Measurements from ENCODE around the gene FAM168A.
A peak's percentile ranks its signal among the peaks of the same experiment; 100 is the strongest.

FAM168A gene

DNA sequence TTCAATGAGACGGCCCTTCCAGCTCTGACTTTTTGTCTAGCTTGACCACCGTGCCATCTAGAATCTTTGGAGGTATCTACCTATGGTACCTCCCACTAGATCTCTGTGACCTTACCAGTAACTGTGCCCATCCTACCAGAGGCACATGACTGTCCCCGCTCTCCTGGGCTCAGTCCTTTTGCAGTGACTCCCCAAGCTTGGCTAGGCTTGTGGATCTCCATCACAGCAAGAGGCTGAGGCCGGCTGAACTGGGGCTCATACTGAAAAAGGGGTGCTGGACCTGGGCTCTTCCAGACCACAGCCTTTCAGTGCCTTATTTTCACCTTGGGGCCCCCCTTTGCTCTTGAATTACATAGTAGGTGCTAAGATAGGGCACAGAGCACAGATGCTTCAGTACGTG lies 194.4 kb downstream of the FAM168A start:
- Histone ChIP-seq H4K20me1 (ENCODE audit: control insufficient read depth, insufficient read depth, low read depth, low read length) (no peaks in the 10 kb centered on the region), H3K27ac (ENCODE audit: low read depth, low read length) (no peak overlapping the region), H3K4me1 (ENCODE audit: control insufficient read depth, low read length) (no peaks in the 10 kb centered on the region), H3K9me2 (replicated peaks; ENCODE audit: control insufficient read depth, low read length) (no peaks in the 10 kb centered on the region), H3K27me3 (ENCODE audit: control insufficient read depth, low read length) (no peaks in the 10 kb centered on the region), H3F3A (ENCODE audit: control insufficient read depth, insufficient read depth) (peaks cover 4% of the 10 kb centered on the region; the same call in 1 of the 2 replicates), H3K36me3 (ENCODE audit: control insufficient read depth, low read length) (peaks cover 30% of the 10 kb centered on the region), H3K79me2 (ENCODE audit: control insufficient read depth, low read length) (no peaks in the 10 kb centered on the region), H3K9me3 (ENCODE audit: control insufficient read depth, insufficient read depth, low read length) (no peaks in the 10 kb centered on the region), H3K4me3 (ENCODE audit: low read length) (no peak overlapping the region), H3K4me2 (ENCODE audit: low read length) (no peak overlapping the region)
- TF ChIP-seq, protein P1, sequence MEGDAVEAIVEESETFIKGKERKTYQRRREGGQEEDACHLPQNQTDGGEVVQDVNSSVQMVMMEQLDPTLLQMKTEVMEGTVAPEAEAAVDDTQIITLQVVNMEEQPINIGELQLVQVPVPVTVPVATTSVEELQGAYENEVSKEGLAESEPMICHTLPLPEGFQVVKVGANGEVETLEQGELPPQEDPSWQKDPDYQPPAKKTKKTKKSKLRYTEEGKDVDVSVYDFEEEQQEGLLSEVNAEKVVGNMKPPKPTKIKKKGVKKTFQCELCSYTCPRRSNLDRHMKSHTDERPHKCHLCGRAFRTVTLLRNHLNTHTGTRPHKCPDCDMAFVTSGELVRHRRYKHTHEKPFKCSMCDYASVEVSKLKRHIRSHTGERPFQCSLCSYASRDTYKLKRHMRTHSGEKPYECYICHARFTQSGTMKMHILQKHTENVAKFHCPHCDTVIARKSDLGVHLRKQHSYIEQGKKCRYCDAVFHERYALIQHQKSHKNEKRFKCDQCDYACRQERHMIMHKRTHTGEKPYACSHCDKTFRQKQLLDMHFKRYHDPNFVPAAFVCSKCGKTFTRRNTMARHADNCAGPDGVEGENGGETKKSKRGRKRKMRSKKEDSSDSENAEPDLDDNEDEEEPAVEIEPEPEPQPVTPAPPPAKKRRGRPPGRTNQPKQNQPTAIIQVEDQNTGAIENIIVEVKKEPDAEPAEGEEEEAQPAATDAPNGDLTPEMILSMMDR (IDR thresholded peaks at IDR 0.05; ENCODE audit: low read depth, low read length, poor library complexity, severe bottlenecking), result no peak
- no peak for TF ChIP-seq EZH2phosphoT487 (IDR thresholded peaks at IDR 0.05; ENCODE audit: borderline replicate concordance, low read length)

DNA sequence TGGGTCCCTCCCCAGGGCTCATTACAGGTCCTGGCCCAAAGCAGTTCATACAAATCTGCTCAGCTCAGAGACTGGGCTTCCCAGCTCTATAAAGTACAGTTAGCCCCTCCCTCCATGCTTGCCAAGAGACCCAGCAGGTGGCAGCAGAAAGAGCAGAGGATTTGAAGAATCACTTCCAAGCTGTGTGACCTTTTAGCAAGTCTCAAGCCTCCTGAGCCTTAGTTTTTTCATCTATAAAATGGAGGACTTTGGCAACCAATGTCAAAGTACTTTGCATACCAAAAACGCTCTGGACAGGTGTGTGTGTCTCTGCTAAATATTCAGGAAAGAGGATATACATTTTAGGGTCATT lies 195.1 kb downstream of the FAM168A start:
- no peaks in the 10 kb centered on the region for H4K20me1 ChIP-seq (ENCODE audit: control insufficient read depth, insufficient read depth, low read depth, low read length)
- no peak overlapping the region for H3K4me2 ChIP-seq (ENCODE audit: low read length)
- no peak overlapping the region for H3K4me3 ChIP-seq (ENCODE audit: low read length)
- H3K79me2 ChIP-seq (ENCODE audit: control insufficient read depth, low read length), result no peaks in the 10 kb centered on the region
- no peak overlapping the region for H3K27ac ChIP-seq (ENCODE audit: low read depth, low read length)
- H3F3A ChIP-seq (ENCODE audit: control insufficient read depth, insufficient read depth), result peaks cover 4% of the 10 kb centered on the region; the same call in 1 of the 2 replicates
- peaks cover 33% of the 10 kb centered on the region for H3K36me3 ChIP-seq (ENCODE audit: control insufficient read depth, low read length)
- H3K9me2 ChIP-seq (replicated peaks; ENCODE audit: control insufficient read depth, low read length), result no peaks in the 10 kb centered on the region
- H3K27me3 ChIP-seq (ENCODE audit: control insufficient read depth, low read length), result no peaks in the 10 kb centered on the region
- TF ChIP-seq, protein P1 (IDR thresholded peaks at IDR 0.05; ENCODE audit: low read depth, low read length, poor library complexity, severe bottlenecking), result peak; percentile 46
- TF ChIP-seq EZH2phosphoT487 (IDR thresholded peaks at IDR 0.05; ENCODE audit: borderline replicate concordance, low read length), result no peak
- no peaks in the 10 kb centered on the region for H3K9me3 ChIP-seq (ENCODE audit: control insufficient read depth, insufficient read depth, low read length)
- H3K4me1 ChIP-seq (ENCODE audit: control insufficient read depth, low read length), result no peaks in the 10 kb centered on the region

DNA sequence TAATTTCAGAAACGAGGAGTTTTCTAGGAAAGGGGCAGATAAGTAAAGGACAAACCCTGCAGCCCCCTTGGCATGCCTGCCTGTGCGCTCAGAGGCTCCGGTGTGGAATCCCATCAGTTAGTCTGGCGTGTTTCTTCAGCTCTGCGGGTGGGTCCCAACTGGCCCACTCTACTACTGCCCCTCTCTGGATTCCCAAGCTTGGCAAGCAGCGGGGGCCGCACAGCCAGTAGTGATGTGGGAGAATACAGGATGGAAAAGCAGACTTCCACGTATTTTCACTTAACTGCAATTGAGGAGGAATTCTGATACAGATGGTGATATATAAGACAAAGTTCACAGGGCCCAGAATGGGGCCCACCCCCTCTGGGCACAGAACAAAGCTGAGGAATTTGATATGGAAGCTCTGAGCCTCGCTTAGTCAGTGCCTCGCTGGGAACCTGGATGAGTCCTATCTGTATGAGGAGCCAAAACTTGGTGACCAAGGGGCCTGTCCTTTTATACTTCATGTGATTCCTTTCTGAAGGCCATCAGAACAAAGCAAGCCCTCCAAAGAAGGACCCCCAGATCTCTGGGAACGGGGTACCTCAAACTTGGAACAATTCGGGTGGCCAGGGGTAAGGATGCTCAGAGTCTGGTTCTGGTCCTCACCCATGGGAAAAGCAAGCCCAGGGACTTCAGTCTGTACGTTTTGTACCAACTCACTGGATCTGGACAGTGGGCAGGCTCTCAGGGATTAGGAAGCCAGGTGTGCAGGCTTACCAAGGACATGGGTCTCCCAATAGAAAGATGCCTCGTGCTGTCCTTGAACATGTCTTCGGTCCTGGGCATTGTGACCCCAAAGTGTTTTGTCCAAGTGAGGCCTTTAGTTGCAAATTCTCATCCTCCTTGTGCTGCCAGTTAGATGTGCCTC lies 195.7 kb downstream of the FAM168A start:
- Histone ChIP-seq H3K36me3 (ENCODE audit: control insufficient read depth, low read length) (peaks cover 37% of the 10 kb centered on the region), H3F3A (ENCODE audit: control insufficient read depth, insufficient read depth) (peaks cover 4% of the 10 kb centered on the region; the same call in 1 of the 2 replicates), H3K79me2 (ENCODE audit: control insufficient read depth, low read length) (no peaks in the 10 kb centered on the region), H3K27ac (ENCODE audit: low read depth, low read length) (no peak overlapping the region), H3K4me3 (ENCODE audit: low read length) (no peak overlapping the region), H3K27me3 (ENCODE audit: control insufficient read depth, low read length) (no peaks in the 10 kb centered on the region), H3K9me2 (replicated peaks; ENCODE audit: control insufficient read depth, low read length) (no peaks in the 10 kb centered on the region), H3K9me3 (ENCODE audit: control insufficient read depth, insufficient read depth, low read length) (no peaks in the 10 kb centered on the region), H4K20me1 (ENCODE audit: control insufficient read depth, insufficient read depth, low read depth, low read length) (no peaks in the 10 kb centered on the region), H3K4me2 (ENCODE audit: low read length) (no peak overlapping the region), H3K4me1 (ENCODE audit: control insufficient read depth, low read length) (no peaks in the 10 kb centered on the region)
- TF ChIP-seq, protein P1 (IDR thresholded peaks at IDR 0.05; ENCODE audit: low read depth, low read length, poor library complexity, severe bottlenecking), result no peak
- no peak for TF ChIP-seq EZH2phosphoT487 (IDR thresholded peaks at IDR 0.05; ENCODE audit: borderline replicate concordance, low read length)

Measured in DOHH2 (cell line).